Measurements from ENCODE around the gene RXFP2. TPM values are rescaled to one million over a fixed set of nuclear protein-coding genes. Genes with fewer than 3 reads are reported as not detected.

Gene RXFP2
- total RNA-seq, 1 donor from 2014 or later: not detected

- Histone ChIP-seq H3K4me3 (no peak overlapping the region), H3K9me3 (no peaks in the 10 kb centered on the region), H3K4me1 (no peaks in the 10 kb centered on the region), H3K27ac (no peak overlapping the region), H3K36me3 (no peaks in the 10 kb centered on the region), H3K27me3 (no peaks in the 10 kb centered on the region)
- no peak for DNase-seq (ENCODE audit: low spot score in 2 of 2)
- no peak for TF ChIP-seq CTCF (IDR thresholded peaks at IDR 0.05)
- intact Hi-C loops (cut with DNase I): no loop called here
Measured at GRCh38 chr13:31850041-31850555, 110.8 kb downstream of the RXFP2 start.

DNA sequence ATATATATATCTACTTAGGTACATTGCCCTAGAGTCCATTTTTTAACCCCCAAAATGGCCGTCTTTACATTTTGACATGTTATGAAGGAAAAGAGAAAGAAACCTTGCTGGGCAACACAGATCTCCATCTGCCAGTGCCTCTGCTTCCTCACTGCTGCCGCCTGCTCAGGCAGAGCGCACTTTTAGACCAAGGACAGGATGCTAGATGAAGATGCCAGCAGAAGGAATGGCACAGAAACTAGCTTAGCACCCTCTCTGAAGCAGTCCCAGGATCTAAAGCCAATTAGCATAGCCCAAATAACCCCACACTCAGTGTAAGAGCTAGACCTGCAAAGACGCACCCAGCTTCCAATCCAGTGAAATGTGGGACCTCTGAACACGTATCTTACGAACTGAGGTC lies 111.9 kb downstream of the RXFP2 start:
- Histone ChIP-seq H3K27ac (no peak overlapping the region), H3K36me3 (no peaks in the 10 kb centered on the region), H3K27me3 (no peaks in the 10 kb centered on the region), H3K4me3 (no peak overlapping the region), H3K4me1 (no peaks in the 10 kb centered on the region), H3K9me3 (no peaks in the 10 kb centered on the region)
- DNase-seq (ENCODE audit: low spot score in 2 of 2): no peak
- TF ChIP-seq CTCF (IDR thresholded peaks at IDR 0.05): no peak
- intact Hi-C loops (cut with DNase I): no loop called here

All from ascending aorta (tissue), 2 donors.